Measurements from ENCODE around the gene CNTNAP2.

DNA sequence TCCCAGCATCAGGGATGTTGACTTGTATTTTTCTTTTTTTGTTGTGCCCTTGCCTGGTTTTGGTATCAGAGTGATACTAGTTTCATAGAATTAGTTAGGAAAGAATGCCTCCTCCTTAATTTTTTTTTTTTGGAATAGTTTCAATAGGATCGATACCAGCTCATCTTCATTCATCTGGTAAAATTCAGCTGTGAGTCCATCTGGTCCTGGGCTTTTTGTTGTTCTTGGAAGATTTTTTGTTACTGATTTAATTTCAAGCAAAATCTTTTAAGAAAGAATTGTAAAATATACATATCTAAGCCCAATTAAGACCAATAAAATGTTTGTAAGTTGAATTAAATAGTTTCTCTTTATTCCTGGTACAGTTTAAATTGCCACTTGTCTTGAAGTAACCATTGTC lies 1159.5 kb downstream of the CNTNAP2 start:
- no peak for TF ChIP-seq CTCF (IDR thresholded peaks at IDR 0.05)
- TF ChIP-seq POLR2A (IDR thresholded peaks at IDR 0.05): no peak

Data from heart left ventricle (tissue), 13 donors.